ENCODE results near the gene ITGA2B. TPM values are rescaled to one million over a fixed set of nuclear protein-coding genes. Genes with fewer than 3 reads are reported as not detected.
A peak's percentile ranks its signal among the peaks of the same experiment; 100 is the strongest.
"Not testable (repeated sequence)": the region's sequence is repeated elsewhere in the genome, so short reads cannot be mapped to it uniquely, and the experiment has no call there.

The ITGA2B gene
- total RNA-seq, 2 experiments from 2014 or later: 1.6 to 1.7 TPM

GRCh38 chr17:44348234-44348987 is 41.0 kb downstream of the ITGA2B start:
- DNase-seq (no peak), ATAC-seq (no peak)
- CTCF ChIA-PET: interaction anchor here (0.8 to 3.9 kb wide), 4 partner anchors 12 to 138 kb away, joined by 4 to 19 read pairs (median 5); no protein-coding TSS in a partner anchor
- no peaks in the 10 kb centered on the region for H3K9me3 Mint-ChIP-seq (ENCODE audit: low read depth)
- H3K36me3 Mint-ChIP-seq (ENCODE audit: low read depth): peaks cover 3% of the 10 kb centered on the region
- POLR2A ChIA-PET: interaction anchor here (0.9 kb wide), 1 partner anchor 139 kb away, joined by 3 read pairs; no protein-coding TSS in a partner anchor
- intact Hi-C loops (cut with DNase I, micrococcal nuclease): no loop called here
- peaks cover 11% of the 10 kb centered on the region for H3K4me1 Mint-ChIP-seq
- H3K4me3 Mint-ChIP-seq: no peak overlapping the region
- no peak overlapping the region for H3K27ac Mint-ChIP-seq
- H3K27me3 Mint-ChIP-seq: no peaks in the 10 kb centered on the region

- ChIA-PET CTCF (interaction anchor here (0.6 to 1.4 kb wide), 6 partner anchors 13 to 469 kb away, joined by 3 to 5 read pairs (median 4); no protein-coding TSS in a partner anchor), POLR2A (interaction anchor here (0.9 kb wide), 1 partner anchor 138 kb away, joined by 3 read pairs; no protein-coding TSS in a partner anchor)
- intact Hi-C loops (cut with DNase I, micrococcal nuclease); H3K27ac Mint-ChIP-seq; H3K9me3 Mint-ChIP-seq (ENCODE audit: low read depth); H3K27me3 Mint-ChIP-seq; H3K4me3 Mint-ChIP-seq; ATAC-seq; DNase-seq; H3K36me3 Mint-ChIP-seq (ENCODE audit: low read depth): not testable (repeated sequence)
- H3K4me1 Mint-ChIP-seq: peaks cover 11% of the 10 kb centered on the region
Measured at GRCh38 chr17:44347206-44348055, 42.0 kb downstream of the ITGA2B start.

- H3K4me1 Mint-ChIP-seq: peaks cover 11% of the 10 kb centered on the region
Measured at GRCh38 chr17:44346064-44346844, 43.2 kb downstream of the ITGA2B start.

GRCh38 chr17:44345454-44346026 is 43.9 kb downstream of the ITGA2B start:
- peak; percentile 63 for DNase-seq
- H3K27me3 Mint-ChIP-seq: no peaks in the 10 kb centered on the region
- no peaks in the 10 kb centered on the region for H3K36me3 Mint-ChIP-seq (ENCODE audit: low read depth)
- peak; percentile 6 for ATAC-seq
- no peaks in the 10 kb centered on the region for H3K9me3 Mint-ChIP-seq (ENCODE audit: low read depth)
- intact Hi-C loops (cut with DNase I, micrococcal nuclease): loop anchor here (1.0 to 2.0 kb wide), 13 partner anchors 14 to 339 kb away; partner anchors contain the start of genes FAM171A2 (in 1 of the 2), GPATCH8 (in 1 of the 2), RUNDC3A (in 1 of the 2) and SLC25A39 (in 1 of the 2)
- ChIA-PET POLR2A (interaction anchor here (0.5 to 0.9 kb wide), 4 partner anchors 24 to 478 kb away, joined by 3 to 5 read pairs (median 3); no protein-coding TSS in a partner anchor), CTCF (interaction anchor here (0.6 to 3.2 kb wide), 28 partner anchors 9 to 465 kb away, joined by 3 to 40 read pairs (median 4); partner anchors contain the start of genes FAM171A2, SLC25A39, TMUB2 and UBTF)
- peak overlapping the region; percentile 80 for H3K27ac Mint-ChIP-seq
- peaks cover 11% of the 10 kb centered on the region for H3K4me1 Mint-ChIP-seq
- peak overlapping the region; percentile 87 for H3K4me3 Mint-ChIP-seq

More at GRCh38 chr17:44346064-44346844, 43.2 kb downstream of the ITGA2B start:
- no peak for DNase-seq
- Mint-ChIP-seq H3K27me3 (no peaks in the 10 kb centered on the region), H3K9me3 (ENCODE audit: low read depth) (no peaks in the 10 kb centered on the region), H3K27ac (no peak overlapping the region), H3K4me3 (peak overlapping the region; percentile 87), H3K36me3 (ENCODE audit: low read depth) (no peaks in the 10 kb centered on the region)
- ChIA-PET POLR2A (interaction anchor here (0.5 to 0.7 kb wide), 2 partner anchors 23 to 429 kb away, joined by 3 read pairs; no protein-coding TSS in a partner anchor), CTCF (interaction anchor here (0.6 to 3.2 kb wide), 19 partner anchors 8 to 171 kb away, joined by 3 to 40 read pairs (median 4); partner anchors contain the start of genes FAM171A2, SLC25A39, TMUB2 and UBTF)
- intact Hi-C loops (cut with DNase I, micrococcal nuclease): no loop called here
- no peak for ATAC-seq

GRCh38 chr17:44344939-44345453 is 44.5 kb downstream of the ITGA2B start, which contains the start of gene GRN:
Gene GRN, plus strand, starts transcription at chr17:44345302. Its CDS starts 3,863 bp downstream, at chr17:44349165.
- H3K9me3 Mint-ChIP-seq (ENCODE audit: low read depth): no peaks in the 10 kb centered on the region
- no peaks in the 10 kb centered on the region for H3K27me3 Mint-ChIP-seq
- DNase-seq: peak; percentile 92
- peak within 1 kb of the TSS; percentile 87 for H3K4me3 Mint-ChIP-seq
- intact Hi-C loops (cut with DNase I, micrococcal nuclease): loop anchor here (1.0 to 2.0 kb wide), 13 partner anchors 14 to 338 kb away; partner anchors contain the start of genes FAM171A2 (in 1 of the 2), GPATCH8 (in 1 of the 2), RUNDC3A (in 1 of the 2) and SLC25A39 (in 1 of the 2)
- H3K4me1 Mint-ChIP-seq: peaks cover 11% of the 10 kb centered on the region
- ChIA-PET CTCF (interaction anchor here (0.6 to 3.2 kb wide), 28 partner anchors 10 to 464 kb away, joined by 3 to 40 read pairs (median 4); partner anchors contain the start of genes FAM171A2, SLC25A39, TMUB2 and UBTF), POLR2A (interaction anchor here (0.6 to 1.0 kb wide), 3 partner anchors 13 to 478 kb away, joined by 3 to 5 read pairs (median 4); no protein-coding TSS in a partner anchor)
- H3K36me3 Mint-ChIP-seq (ENCODE audit: low read depth): no peaks in the 10 kb centered on the region
- ATAC-seq: peak; percentile 99
- peak within 1 kb of the TSS; percentile 80 for H3K27ac Mint-ChIP-seq

GRCh38 chr17:44343510-44344209 is 45.8 kb downstream of the ITGA2B start:
- H3K4me1 Mint-ChIP-seq: peaks cover 12% of the 10 kb centered on the region
- H3K9me3 Mint-ChIP-seq (ENCODE audit: low read depth): no peaks in the 10 kb centered on the region
- DNase-seq: no peak
- CTCF ChIA-PET: interaction anchor here (0.5 to 3.2 kb wide), 5 partner anchors 11 to 277 kb away, joined by 3 to 40 read pairs (median 3); no protein-coding TSS in a partner anchor
- peak overlapping the region; percentile 87 for H3K4me3 Mint-ChIP-seq
- H3K27me3 Mint-ChIP-seq: no peaks in the 10 kb centered on the region
- intact Hi-C loops (cut with DNase I, micrococcal nuclease): loop anchor here (2.0 kb wide), 2 partner anchors 133 to 337 kb away; no protein-coding TSS in a partner anchor
- no peaks in the 10 kb centered on the region for H3K36me3 Mint-ChIP-seq (ENCODE audit: low read depth)
- H3K27ac Mint-ChIP-seq: no peak overlapping the region
- ATAC-seq: no peak
- POLR2A ChIA-PET: no interaction called here

GRCh38 chr17:44340553-44340952 is 48.9 kb downstream of the ITGA2B start:
- not testable (repeated sequence) for H3K4me3 Mint-ChIP-seq; H3K36me3 Mint-ChIP-seq (ENCODE audit: low read depth)
- CTCF ChIA-PET: interaction anchor here (0.7 kb wide), 1 partner anchor 10 kb away, joined by 3 read pairs; no protein-coding TSS in a partner anchor

GRCh38 chr17:44338702-44339101 is 50.7 kb downstream of the ITGA2B start:
- CTCF ChIA-PET: interaction anchor here (1.1 to 1.2 kb wide), 2 partner anchors 12 to 129 kb away, joined by 3 to 7 read pairs; no protein-coding TSS in a partner anchor
- POLR2A ChIA-PET: no interaction called here
- H3K36me3 Mint-ChIP-seq (ENCODE audit: low read depth): no peaks in the 10 kb centered on the region

More at GRCh38 chr17:44340553-44340952, 48.9 kb downstream of the ITGA2B start:
- intact Hi-C loops (cut with DNase I, micrococcal nuclease); H3K9me3 Mint-ChIP-seq (ENCODE audit: low read depth); H3K27me3 Mint-ChIP-seq; H3K27ac Mint-ChIP-seq; DNase-seq; POLR2A ChIA-PET; H3K4me1 Mint-ChIP-seq; ATAC-seq: not testable (repeated sequence)

GRCh38 chr17:44335968-44336367 is 53.5 kb downstream of the ITGA2B start:
- intact Hi-C loops (cut with DNase I, micrococcal nuclease): no loop called here
- ATAC-seq (no peak), DNase-seq (no peak)
- Mint-ChIP-seq H3K27me3 (no peaks in the 10 kb centered on the region), H3K9me3 (ENCODE audit: low read depth) (no peaks in the 10 kb centered on the region), H3K4me1 (peaks cover 7% of the 10 kb centered on the region), H3K4me3 (no peak overlapping the region), H3K36me3 (ENCODE audit: low read depth) (no peaks in the 10 kb centered on the region), H3K27ac (no peak overlapping the region)
- CTCF ChIA-PET: interaction anchor here (1.1 to 6.7 kb wide), 3 partner anchors 9 to 126 kb away, joined by 3 to 40 read pairs (median 4); partner anchors contain the start of gene GRN
- POLR2A ChIA-PET: no interaction called here

More at GRCh38 chr17:44338702-44339101, 50.7 kb downstream of the ITGA2B start:
- no peaks in the 10 kb centered on the region for H3K27me3 Mint-ChIP-seq
- intact Hi-C loops (cut with DNase I, micrococcal nuclease): no loop called here
- peaks cover 4% of the 10 kb centered on the region for H3K4me1 Mint-ChIP-seq
- no peaks in the 10 kb centered on the region for H3K9me3 Mint-ChIP-seq (ENCODE audit: low read depth)
- H3K27ac Mint-ChIP-seq: no peak overlapping the region
- DNase-seq: peak; percentile 61
- no peak overlapping the region for H3K4me3 Mint-ChIP-seq
- ATAC-seq: peak; percentile 96

Measured in activated CD4-positive, alpha-beta T cell treated with anti-CD3 and anti-CD28 coated beads for 36 hours (primary cell).